HG02884 (cell line): ENCODE measurements around the gene LRRFIP1.

Source experiments
- ATAC-seq: cut with Tn5 transposase; IDR thresholded peaks from one replicate; pipeline ENCODE4 v1.9.1; 2021; ENCODE audit warnings: mild to moderate bottlenecking, moderate library complexity; ENCODE audit not compliant: unreplicated experiment

Gene LRRFIP1

GRCh38 chr2:237701033-237701858 lies 73.9 kb downstream of the LRRFIP1 start:
- no peak for ATAC-seq

DNA sequence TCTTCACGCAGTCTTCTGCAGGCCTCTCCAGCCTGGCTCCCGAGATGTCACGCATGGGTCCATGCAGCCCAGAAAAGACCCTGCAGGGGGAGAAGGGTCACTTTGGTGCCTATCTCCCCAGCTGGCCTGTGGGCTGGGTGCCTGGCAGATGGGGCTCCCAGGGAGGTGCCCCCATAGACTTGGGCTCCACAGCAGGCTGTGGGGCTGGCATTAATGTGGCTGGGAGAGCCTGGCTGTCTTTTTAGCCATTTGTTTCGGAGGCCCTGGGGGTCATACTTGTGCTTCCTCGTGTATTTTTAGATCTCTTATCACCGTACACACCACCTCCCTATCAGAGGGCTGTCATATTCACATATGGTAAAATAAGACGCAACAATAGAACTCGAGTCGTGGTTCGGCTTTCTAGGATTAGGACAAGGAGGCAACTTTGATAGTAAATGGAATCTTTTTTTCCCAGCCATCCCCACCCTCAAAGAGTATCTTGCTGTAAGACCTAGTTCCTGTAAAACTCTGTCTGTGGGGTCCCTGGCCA lies 74.5 kb downstream of the LRRFIP1 start:
- no peak for ATAC-seq

DNA sequence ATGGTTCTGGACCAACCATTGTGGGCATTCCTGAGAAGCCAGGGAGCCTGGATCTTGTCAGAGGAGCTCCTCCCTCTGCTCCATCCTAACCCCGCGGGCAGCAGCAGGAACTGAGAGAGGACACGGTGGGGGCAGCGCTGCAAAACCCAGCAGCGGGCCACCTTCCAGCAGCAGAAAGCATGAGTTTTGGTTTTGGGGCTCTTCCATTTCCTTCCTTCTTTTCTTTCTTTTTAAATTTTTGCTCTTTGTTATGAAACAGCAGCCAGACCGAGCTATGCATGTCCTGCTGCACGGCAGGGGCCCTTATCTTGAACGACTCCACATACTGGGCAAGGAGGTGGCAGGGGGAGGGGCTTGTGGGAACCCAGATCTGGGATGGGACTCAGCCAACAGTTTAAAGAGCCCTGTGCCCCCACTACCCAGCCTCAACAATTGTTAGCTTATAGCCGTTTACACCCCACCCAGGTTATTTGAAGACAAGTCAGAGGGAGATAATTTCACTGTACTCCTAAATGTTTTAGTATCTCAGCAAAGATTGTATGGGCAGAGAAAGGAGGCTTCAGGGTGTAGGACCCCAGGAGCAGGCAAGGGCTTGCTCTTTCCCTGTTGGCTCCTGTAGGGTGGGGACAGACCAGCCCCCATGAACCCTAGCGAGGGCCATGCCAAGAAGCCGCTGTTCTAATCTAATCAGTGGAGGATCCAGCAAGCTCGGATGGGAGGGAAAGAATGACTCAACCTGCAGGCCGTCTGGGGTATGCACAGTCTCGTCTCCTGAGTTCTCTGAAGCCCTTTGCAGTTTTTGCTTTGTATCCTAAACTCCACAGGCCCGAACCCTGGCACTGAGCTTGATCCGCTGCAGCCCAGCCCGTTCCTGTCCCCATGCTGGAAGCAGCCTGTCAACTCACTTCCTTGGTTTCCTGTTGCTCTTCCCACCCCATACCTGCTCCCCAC lies 75.3 kb downstream of the LRRFIP1 start:
- no peak for ATAC-seq

GRCh38 chr2:237704501-237705434 lies 77.4 kb downstream of the LRRFIP1 start:
- ATAC-seq: no peak

DNA sequence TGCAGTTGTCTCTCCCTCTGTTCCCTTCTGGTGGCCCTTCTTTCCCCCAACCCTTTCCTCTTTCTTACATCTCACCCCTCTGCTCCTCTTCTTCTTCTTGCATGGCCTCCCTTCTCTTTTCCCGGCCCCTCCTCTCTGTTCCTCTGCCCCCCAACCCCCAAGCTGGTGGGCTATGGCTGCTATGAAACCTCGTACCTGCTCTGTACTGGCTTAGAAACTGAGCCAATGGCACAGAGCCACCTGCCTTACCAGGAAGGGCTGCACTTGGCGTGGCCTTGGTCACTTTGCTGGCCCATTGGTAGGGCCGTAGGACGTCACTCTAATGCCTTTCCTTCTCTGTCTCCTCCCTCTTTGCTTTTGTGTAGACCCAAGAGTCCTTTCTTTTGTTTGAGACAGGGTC lies 78.9 kb downstream of the LRRFIP1 start:
- no peak for ATAC-seq

GRCh38 chr2:237708065-237708398 lies 80.6 kb downstream of the LRRFIP1 start:
- ATAC-seq: no peak

DNA sequence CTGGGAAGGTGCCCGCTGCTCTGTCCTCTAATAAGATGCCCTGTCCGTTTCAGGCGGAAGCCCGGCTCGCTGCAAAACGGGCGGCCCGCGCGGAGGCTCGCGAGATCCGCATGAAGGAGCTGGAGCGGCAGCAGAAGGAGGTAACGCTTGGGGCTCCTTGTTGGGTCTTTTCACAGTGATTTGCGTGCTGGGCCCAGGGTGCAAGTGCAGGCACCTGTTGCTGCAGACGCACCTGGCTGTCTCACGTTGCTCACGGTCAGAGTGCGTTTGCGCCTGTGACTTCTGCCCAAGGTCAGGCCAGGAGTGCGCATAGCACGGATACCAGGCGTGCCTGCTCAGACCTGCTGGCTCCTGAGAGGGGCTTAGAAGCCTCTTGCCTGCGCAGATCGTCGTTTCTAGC lies 81.1 kb downstream of the LRRFIP1 start:
- no peak for ATAC-seq

DNA sequence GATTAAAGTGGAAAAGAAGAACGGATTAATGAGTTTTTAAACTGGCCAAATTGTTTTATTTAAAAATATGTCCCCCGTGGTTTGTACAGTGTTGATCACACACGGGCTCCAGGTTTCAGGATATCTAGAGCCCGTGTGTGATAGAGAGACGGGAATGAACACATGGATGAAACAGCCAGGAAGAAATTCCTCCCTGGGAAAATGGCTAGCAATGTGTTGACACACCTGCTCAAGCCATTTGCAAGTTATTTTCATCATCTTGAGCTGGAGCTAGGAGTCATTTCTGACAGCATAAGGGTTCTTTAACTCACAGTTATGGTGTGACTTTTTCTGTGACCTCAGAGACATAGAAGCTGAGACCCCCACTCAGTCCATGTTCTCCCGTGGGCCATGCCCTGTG lies 81.6 kb downstream of the LRRFIP1 start:
- ATAC-seq: no peak

DNA sequence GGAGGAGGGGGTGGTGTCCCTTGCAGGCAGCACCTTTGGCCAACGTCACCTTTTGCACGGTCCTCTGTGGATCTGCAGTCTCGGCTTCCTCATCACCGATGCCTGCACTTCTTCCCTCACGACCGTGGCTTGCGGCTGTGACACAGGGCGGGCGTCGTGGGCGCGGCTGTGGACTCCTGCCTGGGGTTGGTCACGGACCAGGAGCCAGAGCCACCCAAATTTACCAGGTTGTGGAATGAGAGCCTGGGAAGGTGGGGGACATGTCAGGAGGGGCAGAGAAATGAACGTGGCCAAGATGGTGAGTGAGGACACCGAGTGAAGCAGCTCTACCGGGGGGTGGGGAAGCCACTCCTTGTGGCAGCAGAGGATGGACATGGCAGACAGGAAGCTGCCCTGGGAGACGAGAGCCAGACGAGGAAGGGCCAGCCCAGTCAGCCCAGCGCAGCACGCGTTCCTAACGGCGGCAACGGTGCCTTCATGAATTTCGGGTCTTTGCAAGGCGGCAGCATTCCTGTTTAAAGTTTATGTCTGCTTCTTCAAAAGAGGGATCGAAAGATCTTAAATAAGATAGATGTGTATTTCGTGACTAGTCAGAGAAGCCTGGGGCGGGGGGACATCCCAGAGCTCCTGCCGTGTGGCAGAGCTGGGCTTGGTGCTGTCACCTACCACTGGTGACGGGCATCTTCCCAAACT lies 84.2 kb downstream of the LRRFIP1 start:
- ATAC-seq: no peak

- no peak for ATAC-seq
Observed at GRCh38 chr2:237712477-237713377, 85.3 kb downstream of the LRRFIP1 start.

- ATAC-seq: no peak
Observed at GRCh38 chr2:237714690-237715458, 87.5 kb downstream of the LRRFIP1 start.

DNA sequence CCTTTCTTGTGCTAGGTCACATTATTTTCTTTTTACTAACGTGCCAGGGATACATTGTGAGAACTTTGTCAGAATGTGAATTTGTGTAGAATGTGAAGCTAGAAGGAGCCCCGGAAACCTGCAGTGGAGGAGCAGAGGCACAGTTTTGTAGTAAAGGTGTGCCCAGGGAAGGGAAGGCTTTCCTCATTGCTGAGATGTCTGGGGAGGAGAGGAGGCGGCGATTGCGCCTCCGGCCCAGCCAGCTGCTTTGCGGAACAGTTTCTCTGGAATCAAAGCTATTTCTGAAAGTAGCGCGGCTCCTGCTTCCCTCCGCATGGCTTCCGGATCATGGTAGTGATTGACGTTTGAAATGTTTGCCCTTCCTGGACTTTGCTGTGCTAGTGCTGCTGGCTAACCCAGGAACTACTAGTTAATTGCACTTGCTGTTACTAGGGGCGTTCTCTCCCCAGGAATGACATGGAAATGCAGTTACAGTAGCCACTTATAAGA lies 88.1 kb downstream of the LRRFIP1 start:
- no peak for ATAC-seq

DNA sequence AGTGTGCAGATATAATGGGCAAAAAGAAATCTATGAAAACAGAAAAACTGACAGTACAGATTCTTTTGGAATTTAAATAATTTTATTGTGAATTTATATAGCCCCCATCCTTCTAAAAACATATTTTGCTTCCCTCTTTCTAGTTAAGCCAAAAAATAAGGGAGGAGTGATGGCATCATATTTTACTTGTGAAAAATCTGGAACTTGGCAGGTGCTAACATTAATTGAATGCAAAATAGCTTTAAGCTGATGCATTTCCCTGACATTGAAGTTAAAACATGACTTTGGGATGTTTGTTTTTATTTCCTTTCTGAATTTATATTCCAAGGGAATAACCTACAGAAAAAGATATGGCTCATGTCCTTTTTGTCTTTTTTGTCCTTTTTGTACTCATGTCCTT lies 88.6 kb downstream of the LRRFIP1 start:
- ATAC-seq: no peak

GRCh38 chr2:237717366-237718276 lies 90.2 kb downstream of the LRRFIP1 start:
- ATAC-seq: no peak

GRCh38 chr2:237718277-237718634 lies 90.9 kb downstream of the LRRFIP1 start:
- no peak for ATAC-seq

- ATAC-seq: no peak
Observed at GRCh38 chr2:237720444-237720843, 93.1 kb downstream of the LRRFIP1 start.

DNA sequence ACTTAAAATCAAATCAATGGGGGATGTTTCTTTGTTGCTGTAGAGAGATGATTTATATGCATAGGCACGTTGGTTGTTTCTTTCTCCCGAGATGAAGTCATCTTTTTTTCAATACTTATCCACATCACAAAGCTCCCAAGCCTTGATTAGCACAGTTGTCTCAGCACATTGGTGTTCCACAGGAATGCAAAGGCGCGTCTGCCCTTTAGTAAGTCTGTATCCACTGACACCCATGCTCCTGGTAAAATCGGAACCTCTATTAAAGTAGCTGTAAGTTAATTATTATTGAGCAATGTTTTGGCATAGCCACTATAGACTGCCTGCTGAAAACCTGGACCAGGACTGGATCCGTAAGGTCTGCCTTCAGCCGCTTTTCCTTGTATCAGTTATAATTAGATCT lies 93.6 kb downstream of the LRRFIP1 start:
- no peak for ATAC-seq
